Left kidney (tissue), 8 donors: ENCODE measurements around the gene HSD3B7. TPM values are rescaled to one million over a fixed set of nuclear protein-coding genes. Genes with fewer than 3 reads are reported as not detected.
"Not testable (repeated sequence)": the region's sequence is repeated elsewhere in the genome, so short reads cannot be mapped to it uniquely, and the experiment has no call there.

Experiments
- DNase-seq: peaks from one replicate; pipeline ENCODE4 v3.0.0-alpha.2; 2013
- long read RNA-seq, 8 donors: transcript quantifications; one replicate each; lab custom pipeline, GENCODE V29; 2026
- polyA plus RNA-seq: library from polyadenylated mRNA; unstranded; fragments of 120-200 nt; gene quantifications from one replicate; pipeline ENCODE4 v1.2.1, GENCODE V29; 2013; ENCODE audit not compliant: insufficient read length

The HSD3B7 gene
- 6.7 TPM for polyA plus RNA-seq
- long read RNA-seq, donor 1, partial matches to known transcripts: 10 of 14 reads
- long read RNA-seq, donor 1, other reads (novel, unspliced or antisense): 0 of 14 reads
- long read RNA-seq, donor 2, transcript HSD3B7-202 (7 exons, 2,172 nt): major isoform, 5 of 5 reads
- long read RNA-seq, donor 2, partial matches to known transcripts: 0 of 5 reads
- long read RNA-seq, donor 2, other reads (novel, unspliced or antisense): 0 of 5 reads
- long read RNA-seq, donor 3, partial matches to known transcripts: 7 of 8 reads
- long read RNA-seq, donor 3, other reads (novel, unspliced or antisense): 0 of 8 reads
- long read RNA-seq, donor 4: 0 reads
- long read RNA-seq, donor 5, partial matches to known transcripts: 0 of 1 reads
- long read RNA-seq, donor 5, other reads (novel, unspliced or antisense): 0 of 1 reads
- long read RNA-seq, donor 6, partial matches to known transcripts: 0 of 2 reads
- long read RNA-seq, donor 6, other reads (novel, unspliced or antisense): 0 of 2 reads
- long read RNA-seq, donor 7, partial matches to known transcripts: 0 of 3 reads
- long read RNA-seq, donor 7, other reads (novel, unspliced or antisense): 0 of 3 reads
- long read RNA-seq, donor 8, partial matches to known transcripts: 0 of 2 reads
- long read RNA-seq, donor 8, other reads (novel, unspliced or antisense): 0 of 2 reads

DNA sequence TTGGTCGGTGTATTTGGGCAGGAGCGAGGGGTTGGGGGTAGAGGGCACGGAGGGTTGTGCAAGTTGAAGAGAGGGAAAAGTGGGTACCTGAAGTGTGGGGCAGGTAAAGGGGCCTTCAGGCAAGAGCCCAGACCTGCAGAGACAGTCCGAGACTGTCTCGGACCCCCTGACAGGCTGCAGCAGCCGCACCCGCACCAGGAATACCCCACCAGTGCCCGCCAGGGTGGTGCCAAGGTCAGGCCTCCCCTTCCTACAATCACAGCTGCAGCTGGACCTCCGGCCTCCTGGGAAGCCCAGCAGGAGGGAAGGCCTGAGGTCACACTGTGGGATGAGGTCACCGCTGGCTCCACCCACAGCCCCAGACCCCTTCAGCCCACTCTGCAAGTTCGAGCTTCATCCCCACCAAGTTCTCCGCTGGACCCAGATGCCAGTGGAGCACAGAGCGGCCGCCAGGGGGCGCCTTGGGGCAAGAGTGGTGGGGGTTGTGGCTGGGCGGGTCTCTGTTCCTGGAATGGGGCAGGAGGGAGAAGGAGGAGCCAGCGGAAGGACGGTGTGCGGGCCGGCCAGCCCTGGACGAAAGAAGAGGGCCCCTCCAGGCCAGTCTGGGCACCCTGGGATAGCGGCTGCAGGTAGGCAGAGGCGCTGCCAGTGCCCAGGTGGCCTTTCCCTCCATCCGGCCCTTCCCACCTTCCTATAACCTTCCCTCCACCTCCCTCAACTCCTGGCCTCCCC, at the start of gene HSD3B7:
Gene HSD3B7, plus strand, starts transcription at position 539 of the 732 bp plus-strand sequence. CDS start 452 bp downstream, outside the sequence.
- peak; percentile 70 for DNase-seq

DNA sequence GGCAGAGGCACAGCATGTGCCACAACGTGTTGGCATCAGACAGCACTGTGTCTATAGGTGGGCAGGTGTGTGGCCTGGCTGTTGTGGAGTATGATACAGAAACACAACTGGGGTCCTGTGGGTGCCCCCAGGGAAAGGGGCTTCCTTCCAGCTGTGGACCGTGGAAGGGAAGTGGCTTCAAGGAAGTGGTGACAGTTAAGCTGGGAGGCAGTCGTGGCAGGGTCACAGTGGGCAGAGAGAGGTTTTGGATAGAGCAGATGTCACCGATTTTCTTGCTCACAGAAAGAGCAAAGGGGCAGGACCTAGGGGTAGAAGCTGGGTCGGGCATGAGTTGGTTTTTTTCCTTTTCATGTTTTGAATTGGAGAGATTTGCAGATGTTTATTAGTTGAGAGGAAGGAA, 47.3 kb upstream of the HSD3B7 start:
- DNase-seq: no peak

DNA sequence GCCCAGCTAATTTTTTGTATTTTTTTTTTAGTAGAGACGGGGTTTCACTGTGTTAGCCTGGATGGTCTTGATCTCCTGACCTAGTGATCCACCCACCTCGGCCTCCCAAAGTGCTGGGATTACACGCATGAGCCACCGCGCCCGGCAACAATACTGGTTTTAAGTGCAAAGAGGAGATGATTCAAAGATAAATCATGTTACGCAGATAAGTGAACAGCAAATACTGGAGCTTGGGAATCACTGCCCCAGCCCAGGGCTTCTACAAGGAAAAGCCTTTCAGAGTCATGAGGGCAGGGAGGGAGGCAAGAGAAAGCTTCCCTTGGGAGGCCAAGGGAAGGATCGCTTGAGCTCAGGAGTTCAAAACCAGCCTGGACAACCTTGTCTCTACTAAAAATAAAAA, 45.4 kb upstream of the HSD3B7 start:
- DNase-seq: not testable (repeated sequence)

DNA sequence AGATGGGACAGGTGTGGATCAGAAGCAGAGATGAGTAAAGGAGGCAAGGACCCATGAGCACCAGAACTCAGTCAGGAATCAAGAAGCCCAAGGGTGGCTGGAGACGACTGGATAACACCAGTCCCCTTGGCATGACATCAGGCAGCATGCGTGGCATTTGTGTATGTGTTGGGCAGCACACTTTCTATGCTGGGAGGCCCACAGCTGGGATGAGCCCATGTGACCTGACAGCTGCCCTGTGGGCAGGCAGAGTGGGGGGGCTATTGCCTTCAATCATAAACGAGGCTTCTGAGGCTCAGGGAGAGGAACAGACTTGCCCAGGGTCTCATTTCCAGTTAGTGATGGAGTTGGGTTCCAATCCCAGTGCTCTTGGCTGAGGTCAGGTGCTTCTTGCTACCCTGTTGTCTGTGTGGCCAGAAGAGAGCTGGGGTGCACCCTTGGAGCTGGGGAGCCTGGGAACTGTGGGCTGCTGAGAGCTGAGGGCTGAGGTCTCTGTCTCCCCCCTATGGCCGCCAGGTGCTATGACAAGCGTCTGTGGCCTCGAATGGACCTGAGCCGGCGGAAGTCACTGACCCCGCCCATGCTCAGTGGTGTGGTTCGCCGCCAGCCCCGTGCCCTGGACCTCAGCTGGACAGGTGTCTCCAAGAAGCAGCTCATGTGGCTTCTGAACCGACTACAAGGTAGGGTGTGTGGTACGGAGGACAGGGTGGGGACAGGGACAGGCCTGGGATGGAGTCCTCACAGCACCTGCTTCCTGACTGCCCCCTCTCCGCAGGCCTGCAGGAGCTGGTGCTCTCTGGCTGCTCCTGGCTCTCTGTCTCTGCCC, 43.2 kb upstream of the HSD3B7 start:
- peak; percentile 53 for DNase-seq

DNA sequence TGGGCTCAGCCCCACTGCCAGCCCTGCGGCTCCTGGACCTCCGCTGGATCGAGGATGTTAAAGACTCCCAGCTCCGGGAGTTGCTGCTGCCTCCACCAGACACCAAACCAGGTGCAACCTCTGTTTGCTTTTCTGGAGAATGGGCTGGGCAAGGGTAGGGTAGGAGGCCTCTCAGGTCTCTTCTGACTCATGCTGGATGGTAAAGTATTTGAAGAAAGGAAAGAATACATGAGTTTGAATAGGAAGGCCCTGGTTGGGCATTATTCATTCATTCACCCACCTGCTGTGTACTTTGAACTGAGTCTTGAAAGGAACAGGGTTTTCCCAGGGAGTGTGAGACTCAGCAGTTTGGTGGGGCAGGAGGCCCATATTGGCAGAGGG, 42.6 kb upstream of the HSD3B7 start:
- DNase-seq: no peak

DNA sequence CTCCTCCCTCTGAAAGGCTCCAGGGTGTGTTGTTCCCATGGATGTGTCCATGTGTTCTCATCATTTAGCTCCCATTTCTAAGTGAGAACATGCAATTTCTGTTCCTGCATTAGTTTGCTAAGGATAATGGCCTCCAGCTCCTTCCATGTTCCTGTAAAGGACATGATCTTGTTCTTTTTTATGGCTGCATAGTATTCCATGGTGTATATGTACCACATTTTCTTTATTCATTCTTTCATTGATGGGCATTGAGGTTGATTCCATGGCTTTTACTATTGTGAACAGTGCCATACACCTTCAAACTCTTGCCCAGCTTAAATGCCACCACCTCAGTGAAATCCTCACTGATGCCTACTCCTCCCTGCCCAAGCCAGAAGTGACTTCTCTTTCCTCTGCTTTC, 40.7 kb upstream of the HSD3B7 start:
- no peak for DNase-seq

DNA sequence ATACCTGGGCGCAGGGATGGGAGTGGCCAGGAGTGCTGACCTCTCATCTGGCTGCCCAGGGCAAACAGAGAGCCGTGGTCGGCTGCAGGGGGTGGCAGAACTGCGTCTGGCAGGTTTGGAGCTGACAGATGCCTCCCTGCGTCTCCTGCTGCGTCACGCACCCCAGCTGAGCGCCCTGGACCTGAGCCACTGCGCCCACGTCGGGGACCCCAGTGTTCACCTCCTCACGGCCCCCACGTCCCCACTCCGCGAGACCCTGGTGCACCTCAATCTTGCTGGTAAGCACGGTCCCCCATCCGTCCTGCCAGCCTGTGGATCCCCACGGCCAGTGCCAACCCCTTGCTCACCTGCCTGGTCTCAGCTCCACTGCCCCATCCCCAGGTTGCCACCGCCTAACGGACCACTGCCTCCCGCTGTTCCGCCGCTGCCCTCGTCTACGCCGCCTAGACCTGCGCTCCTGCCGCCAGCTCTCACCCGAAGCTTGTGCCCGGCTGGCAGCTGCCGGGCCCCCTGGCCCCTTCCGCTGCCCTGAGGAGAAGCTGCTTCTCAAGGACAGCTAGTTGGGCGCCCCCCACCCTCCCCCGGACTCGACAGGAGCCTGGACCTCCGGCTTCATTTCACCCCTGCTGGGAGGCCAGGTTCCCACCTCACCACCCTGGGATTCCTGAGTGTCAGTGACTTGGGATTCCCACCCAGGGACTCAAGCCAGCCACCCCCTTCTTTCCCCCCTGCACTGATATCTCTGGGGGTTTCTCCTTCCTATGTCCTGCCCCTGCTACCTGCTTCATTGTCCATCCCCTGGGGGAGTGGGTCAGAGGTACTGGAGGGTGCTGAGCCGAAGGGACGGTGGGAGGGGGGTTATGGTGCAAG, 38.1 kb upstream of the HSD3B7 start:
- no peak for DNase-seq

DNA sequence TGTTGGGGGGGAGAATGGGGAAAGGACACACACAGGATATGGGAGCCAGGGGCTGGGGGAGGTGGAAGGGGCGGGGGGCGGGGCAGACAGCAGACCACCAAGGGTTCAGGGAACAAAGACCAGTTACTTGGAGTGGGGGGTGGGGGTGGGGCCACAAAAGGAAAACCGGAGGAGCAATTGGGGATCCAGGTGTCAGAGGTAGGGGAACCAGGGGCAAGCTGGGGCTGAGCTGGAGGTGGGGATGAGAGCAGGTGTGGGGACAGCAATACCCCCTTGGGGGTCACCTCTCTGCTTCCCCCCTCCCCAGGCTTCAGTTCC, 37.5 kb upstream of the HSD3B7 start:
- DNase-seq: no peak

DNA sequence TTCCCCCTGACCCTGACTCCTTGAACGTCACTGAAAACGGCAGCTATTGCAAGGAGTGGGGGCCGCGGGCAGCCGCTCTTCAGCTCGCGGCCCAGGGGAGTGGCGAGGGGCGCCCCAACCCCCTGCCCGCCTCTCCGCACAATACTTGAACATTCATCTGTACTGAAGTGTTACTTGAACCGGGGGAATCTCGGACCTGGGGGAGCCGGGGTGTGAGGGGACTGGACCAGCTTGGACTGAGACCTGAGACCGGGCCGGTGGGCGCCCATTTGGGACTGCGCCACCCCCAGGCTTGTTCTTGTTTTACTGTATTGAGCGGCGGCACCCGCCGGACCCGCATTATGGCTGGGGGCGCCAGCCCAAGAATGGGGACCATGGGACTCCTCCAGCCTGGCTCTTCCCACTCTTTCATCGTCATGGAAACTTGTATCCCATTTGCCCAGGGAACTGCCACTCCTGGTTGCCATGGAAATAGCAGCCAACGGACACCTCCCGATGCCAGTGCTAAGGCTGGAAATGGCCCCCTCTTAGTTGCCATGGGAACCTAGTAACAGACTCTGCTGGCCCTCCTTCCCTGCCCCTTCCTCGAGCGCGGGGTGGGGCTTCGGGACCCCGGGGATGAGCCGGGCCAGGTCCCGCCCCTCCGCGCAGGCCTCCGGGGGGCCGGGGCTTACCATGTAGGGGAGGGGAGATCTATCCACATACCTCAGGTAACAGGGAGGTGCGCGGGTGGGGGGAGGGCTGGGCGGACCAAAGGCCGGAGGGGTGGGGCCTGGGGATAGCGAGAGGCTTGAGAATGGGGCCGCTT, 36.9 kb upstream of the HSD3B7 start:
- DNase-seq: peak; percentile 99

DNA sequence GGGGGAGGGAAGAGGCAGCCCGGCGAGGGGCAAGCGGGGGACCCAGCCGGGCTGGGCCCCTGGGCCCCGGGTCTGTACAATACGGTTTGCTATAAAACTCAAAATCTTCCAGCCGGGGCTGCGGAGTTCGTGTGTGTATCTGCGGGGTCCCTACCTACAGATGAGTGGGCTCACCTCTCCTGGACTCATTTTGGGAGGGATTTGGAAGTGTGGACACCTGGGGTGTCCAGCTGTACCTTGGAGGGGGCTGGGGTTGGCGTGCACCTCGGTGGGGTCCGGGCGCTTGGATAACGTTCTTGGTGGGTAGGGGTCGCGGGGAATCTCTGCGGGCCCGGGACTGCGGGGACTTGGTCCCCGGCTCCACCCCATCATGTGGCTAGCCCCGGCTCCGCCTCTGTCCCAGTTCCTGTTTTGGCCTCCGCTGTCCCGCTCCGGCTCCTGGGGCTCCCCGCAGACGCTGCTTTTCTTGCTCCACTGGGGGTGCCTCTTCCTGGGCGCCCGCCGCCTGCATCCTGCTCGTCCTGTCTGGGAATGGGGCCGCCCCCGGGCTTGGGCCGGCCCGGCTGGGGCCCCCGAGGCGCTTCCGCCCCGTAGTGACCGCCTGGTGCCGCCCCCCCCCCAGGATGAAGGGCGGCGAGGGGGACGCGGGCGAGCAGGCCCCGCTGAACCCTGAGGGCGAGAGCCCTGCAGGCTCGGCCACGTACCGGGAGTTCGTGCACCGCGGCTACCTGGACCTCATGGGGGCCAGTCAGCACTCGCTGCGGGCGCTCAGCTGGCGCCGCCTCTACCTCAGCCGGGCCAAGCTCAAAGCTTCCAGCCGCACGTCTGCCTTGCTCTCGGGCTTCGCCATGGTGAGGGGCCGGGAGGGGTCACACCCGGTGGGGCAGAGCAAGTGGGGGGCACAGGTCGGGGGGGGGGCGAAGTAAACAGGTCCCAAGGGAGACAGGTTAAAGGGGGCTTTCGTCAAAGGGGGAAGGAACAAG, 36.0 kb upstream of the HSD3B7 start, which contains the start of gene ORAI3:
Gene ORAI3, plus strand, starts transcription at position 402 of the 983 bp plus-strand sequence. Its CDS starts 222 bp downstream, at position 624.
- peak; percentile 65 for DNase-seq

DNA sequence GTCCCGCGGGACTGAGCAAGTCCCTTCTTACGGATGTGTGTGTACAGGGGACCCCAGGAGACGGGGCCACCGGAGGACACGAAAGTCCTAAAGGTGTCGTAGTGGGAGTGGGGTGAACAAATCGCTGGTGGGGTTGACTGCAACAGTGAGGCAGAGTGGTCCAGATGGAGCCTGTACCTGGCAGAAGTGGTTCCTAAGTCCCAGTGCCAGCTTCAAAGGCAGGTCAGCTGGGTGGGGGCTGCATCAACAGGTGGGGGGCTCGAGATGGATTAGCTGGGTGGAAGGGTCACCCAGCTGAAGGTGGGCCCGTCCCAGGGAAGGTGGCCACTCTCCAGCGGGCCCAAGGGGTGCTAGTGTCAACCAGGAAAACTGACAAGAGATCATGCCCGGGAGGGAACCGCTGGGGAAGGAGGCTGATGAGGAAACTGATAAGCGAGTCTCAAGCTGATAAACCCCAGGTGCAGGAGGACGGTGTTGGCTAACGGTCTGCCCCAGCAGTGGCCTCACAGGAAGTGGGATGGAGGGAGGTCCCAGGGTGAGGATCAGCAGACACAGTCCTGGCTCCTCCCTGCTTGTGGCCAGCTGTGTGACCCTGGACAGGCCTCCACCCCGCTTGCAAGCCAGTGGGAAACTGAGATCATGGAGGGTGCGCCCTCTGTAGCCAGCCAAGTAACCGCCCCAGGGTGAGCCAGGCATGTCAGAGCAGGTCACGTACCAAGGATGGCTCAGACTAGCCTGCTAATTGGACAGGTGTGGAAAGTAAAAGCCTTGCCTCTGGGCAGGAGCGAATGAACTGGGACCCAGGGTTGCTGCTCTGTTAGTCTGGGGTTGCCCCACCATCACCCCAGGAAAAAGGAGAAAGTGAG, 35.1 kb upstream of the HSD3B7 start:
- DNase-seq: no peak

DNA sequence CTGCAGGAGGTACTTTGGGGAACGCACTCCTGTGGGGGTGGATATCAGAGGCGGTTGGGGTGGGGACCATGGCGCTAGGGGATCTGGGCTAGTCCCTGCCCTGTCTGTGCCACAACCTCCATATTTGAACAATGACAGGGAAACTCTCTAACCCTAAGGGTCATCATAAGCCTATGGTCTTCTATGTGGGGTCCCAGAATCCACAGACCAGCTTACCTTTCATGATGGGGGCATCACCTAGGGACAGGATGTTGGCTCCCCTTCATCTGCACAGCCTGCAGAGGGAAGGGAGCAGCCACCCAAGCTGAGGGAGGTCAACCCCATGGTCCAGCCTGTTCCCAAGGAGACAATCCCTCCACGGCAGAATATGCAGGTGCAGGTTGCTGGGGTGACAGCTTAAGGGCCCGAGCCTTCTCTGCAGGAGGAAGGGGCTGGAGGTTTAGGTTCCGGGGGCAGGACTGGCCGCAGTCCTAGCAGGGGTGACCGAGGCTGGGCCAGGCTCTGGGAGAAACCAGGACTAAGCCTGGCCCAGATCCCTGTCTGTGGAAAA, 34.4 kb upstream of the HSD3B7 start:
- DNase-seq: no peak

DNA sequence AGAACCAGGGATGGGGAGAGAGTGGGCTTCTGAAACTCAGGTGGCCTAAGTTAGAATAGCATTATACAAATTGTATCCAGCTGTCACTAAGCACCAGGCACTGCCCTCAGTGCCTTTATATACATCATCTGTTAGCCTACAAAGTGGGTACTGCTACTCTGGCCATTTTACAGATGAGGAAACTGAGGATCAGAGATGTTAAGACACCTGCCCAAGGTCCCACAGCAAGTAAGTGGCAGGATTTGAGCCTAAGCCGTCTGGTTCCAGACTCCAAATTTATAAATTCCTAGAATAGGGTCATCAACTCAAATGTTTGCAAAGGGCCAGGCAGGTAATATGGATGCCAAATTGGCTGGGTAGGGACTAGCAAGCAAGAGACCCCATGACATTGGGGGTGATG, 33.8 kb upstream of the HSD3B7 start:
- no peak for DNase-seq

DNA sequence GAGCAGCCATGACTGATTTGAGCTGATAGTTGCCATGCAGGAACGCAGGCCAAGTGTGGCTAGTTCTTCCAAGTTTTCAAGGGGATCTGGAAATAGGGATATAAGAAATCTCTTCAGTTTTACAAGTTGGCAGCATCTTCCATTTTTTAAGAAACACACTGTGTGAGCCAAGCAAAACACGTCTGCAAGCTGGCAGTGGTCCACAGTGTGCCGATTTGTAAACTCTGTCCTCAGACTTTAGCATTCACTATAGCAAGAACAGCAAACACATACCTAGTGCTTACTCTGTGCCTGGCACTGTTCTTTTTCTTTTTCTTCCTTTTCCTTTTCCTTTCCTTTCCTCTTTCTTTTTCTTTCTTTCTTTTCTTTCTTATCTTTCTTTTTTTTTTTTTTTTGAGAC, 33.3 kb upstream of the HSD3B7 start:
- DNase-seq: no peak

DNA sequence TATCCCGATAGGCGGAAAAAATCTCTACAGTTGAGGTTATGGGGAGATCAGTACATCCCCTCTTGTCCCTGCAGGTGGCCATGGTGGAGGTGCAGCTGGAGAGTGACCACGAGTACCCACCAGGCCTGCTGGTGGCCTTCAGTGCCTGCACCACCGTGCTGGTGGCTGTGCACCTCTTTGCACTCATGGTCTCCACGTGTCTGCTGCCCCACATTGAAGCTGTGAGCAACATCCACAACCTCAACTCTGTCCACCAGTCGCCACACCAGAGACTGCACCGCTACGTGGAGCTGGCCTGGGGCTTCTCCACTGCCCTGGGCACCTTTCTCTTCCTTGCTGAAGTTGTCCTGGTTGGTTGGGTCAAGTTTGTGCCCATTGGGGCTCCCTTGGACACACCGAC, 31.9 kb upstream of the HSD3B7 start:
- DNase-seq: no peak

DNA sequence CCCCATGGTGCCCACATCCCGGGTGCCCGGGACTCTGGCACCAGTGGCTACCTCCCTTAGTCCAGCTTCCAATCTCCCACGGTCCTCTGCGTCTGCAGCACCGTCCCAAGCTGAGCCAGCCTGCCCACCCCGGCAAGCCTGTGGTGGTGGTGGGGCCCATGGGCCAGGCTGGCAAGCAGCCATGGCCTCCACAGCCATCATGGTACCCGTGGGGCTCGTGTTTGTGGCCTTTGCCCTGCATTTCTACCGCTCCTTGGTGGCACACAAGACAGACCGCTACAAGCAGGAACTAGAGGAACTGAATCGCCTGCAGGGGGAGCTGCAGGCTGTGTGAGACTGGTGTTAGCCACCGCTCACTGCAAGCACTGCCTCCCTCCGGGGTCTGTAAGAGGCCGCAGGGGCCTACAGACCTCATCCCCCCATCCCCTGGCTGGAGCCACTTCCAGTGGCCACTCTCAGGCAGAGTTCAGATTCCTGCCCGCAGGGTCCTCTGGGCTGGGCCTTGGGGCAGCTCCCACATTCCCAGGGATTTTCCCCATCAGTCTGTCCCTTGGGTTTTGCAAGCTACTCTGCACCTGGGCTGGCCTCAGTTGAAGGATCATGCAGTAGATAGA, 31.4 kb upstream of the HSD3B7 start:
- peak; percentile 81 for DNase-seq

DNA sequence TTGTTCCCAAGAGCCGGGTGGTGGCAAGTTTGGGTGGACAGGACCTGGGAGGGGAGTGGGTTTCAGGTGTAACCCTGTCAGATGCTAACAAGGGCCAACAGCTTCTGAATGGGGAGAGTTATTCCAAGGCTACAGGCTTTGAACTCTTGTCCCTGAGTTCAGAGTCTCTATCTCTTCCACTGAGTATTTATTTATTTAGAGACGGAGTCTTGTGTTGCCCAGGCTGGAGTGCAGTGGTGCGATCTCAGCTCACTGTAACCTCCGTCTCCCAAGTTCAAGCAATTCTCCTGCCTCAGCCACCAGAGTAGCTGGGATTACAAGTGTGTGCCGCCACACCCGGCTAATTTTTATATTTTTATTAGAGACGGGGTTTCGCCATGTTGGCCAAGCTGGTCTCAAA, 30.0 kb upstream of the HSD3B7 start:
- DNase-seq: no peak
